ENCODE results near the gene POTEC.
"Not testable (repeated sequence)": the region's sequence is repeated elsewhere in the genome, so short reads cannot be mapped to it uniquely, and the experiment has no call there.

The POTEC gene

GRCh38 chr18:14543446-14543964 is at the start of gene POTEC:
Gene POTEC, minus strand, starts transcription at chr18:14543600. Its CDS starts 454 bp downstream, at chr18:14543146.
- DNase-seq (ENCODE audit: low read depth, low spot score): not testable (repeated sequence)

GRCh38 chr18:14577971-14578370 is 34.6 kb upstream of the POTEC start:
- DNase-seq (ENCODE audit: low read depth, low spot score): no peak

- DNase-seq (ENCODE audit: low read depth, low spot score): not testable (repeated sequence)
These were observed 16.1 kb upstream of the POTEC start for GRCh38 chr18:14559502-14559901.

GRCh38 chr18:14531659-14532058 is 11.7 kb downstream of the POTEC start:
- DNase-seq (ENCODE audit: low read depth, low spot score): not testable (repeated sequence)

- DNase-seq (ENCODE audit: low read depth, low spot score): not testable (repeated sequence)
These were observed 32.7 kb downstream of the POTEC start for GRCh38 chr18:14510707-14511106.

- DNase-seq (ENCODE audit: low read depth, low spot score): not testable (repeated sequence)
These were observed 39.7 kb downstream of the POTEC start for GRCh38 chr18:14503691-14504090.

- not testable (repeated sequence) for DNase-seq (ENCODE audit: low read depth, low spot score)
These were observed 41.5 kb downstream of the POTEC start for GRCh38 chr18:14501894-14502293.

GRCh38 chr18:14489256-14490014 is 54.0 kb downstream of the POTEC start:
- DNase-seq (ENCODE audit: low read depth, low spot score): not testable (repeated sequence)

- DNase-seq (ENCODE audit: low read depth, low spot score): not testable (repeated sequence)
These were observed 54.6 kb downstream of the POTEC start for GRCh38 chr18:14488789-14489188.

GRCh38 chr18:14486926-14487580 is 56.3 kb downstream of the POTEC start:
- not testable (repeated sequence) for DNase-seq (ENCODE audit: low read depth, low spot score)

- not testable (repeated sequence) for DNase-seq (ENCODE audit: low read depth, low spot score)
These were observed 64.3 kb downstream of the POTEC start for GRCh38 chr18:14479076-14479475.

GRCh38 chr18:14475520-14475919 is 67.9 kb downstream of the POTEC start:
- DNase-seq (ENCODE audit: low read depth, low spot score): not testable (repeated sequence)

- DNase-seq (ENCODE audit: low read depth, low spot score): not testable (repeated sequence)
These were observed 68.6 kb downstream of the POTEC start for GRCh38 chr18:14474752-14475151.

- not testable (repeated sequence) for DNase-seq (ENCODE audit: low read depth, low spot score)
These were observed 69.2 kb downstream of the POTEC start for GRCh38 chr18:14474007-14474720.

- DNase-seq (ENCODE audit: low read depth, low spot score): not testable (repeated sequence)
These were observed 70.0 kb downstream of the POTEC start for GRCh38 chr18:14473250-14474006.

- DNase-seq (ENCODE audit: low read depth, low spot score): not testable (repeated sequence)
These were observed 72.1 kb downstream of the POTEC start for GRCh38 chr18:14471286-14471685.

GRCh38 chr18:14470446-14470845 is 73.0 kb downstream of the POTEC start:
- not testable (repeated sequence) for DNase-seq (ENCODE audit: low read depth, low spot score)

- DNase-seq (ENCODE audit: low read depth, low spot score): not testable (repeated sequence)
These were observed 73.4 kb downstream of the POTEC start for GRCh38 chr18:14470046-14470445.

- not testable (repeated sequence) for DNase-seq (ENCODE audit: low read depth, low spot score)
These were observed 77.4 kb downstream of the POTEC start for GRCh38 chr18:14465989-14466388.

Data from activated CD4-positive, CD25-positive, alpha-beta regulatory T cell treated with anti-CD3 and anti-CD28 coated beads, Interleukin-2, amount 50 U/mL, for 16 hours (primary cell).